ENCODE results near the gene NCAPH2. TPM values are rescaled to one million over a fixed set of nuclear protein-coding genes. Genes with fewer than 3 reads are reported as not detected.

NCAPH2 gene
- total and polyA plus RNA-seq, 3 donors from 2014 or later: 67.4 to 89.2 (median 88.5) TPM

DNA sequence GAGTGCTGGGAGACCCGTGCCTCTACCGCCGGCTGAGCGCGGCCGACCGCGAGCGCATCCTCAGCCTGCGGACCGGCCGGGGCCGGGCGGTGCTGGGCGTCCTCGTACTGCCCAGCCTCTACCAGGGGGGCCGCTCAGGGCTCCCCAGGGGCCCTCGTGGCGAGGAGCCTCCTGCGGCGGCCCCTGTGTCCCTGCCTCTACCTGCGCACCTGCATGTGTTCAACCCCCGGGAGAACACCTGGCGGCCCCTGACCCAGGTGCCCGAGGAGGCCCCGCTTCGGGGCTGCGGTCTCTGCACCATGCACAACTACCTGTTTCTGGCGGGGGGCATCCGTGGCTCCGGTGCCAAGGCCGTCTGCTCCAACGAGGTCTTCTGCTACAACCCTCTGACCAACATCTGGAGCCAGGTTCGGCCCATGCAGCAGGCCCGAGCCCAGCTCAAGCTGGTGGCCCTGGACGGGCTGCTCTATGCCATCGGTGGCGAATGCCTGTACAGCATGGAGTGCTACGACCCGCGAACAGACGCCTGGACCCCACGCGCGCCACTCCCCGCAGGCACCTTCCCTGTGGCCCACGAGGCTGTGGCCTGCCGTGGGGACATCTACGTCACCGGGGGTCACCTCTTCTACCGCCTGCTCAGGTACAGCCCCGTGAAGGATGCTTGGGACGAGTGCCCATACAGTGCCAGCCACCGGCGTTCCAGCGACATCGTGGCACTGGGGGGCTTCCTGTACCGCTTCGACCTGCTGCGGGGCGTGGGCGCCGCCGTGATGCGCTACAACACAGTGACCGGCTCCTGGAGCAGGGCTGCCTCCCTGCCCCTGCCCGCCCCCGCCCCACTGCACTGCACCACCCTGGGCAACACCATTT is 41.1 kb downstream of the NCAPH2 start:
- H3K4me1 ChIP-seq: peaks cover 11% of the 10 kb centered on the region
- no peak for DNase-seq
- no peaks in the 10 kb centered on the region for H3K9me3 ChIP-seq
- no peaks in the 10 kb centered on the region for H3K36me3 ChIP-seq (ENCODE audit: low read depth, missing control alignments)
- WGBS, 2 donors: 65 to 84% methylated on average over 35 to 45 of the region's 68 CpGs
- no peak overlapping the region for H3K27ac ChIP-seq
- H3K27me3 ChIP-seq: no peaks in the 10 kb centered on the region
- H3K4me3 ChIP-seq: peak overlapping the region in 1 of 2 donors; percentile 24
- no peak for TF ChIP-seq POLR2A (IDR thresholded peaks at IDR 0.05)
- TF ChIP-seq, protein P1, sequence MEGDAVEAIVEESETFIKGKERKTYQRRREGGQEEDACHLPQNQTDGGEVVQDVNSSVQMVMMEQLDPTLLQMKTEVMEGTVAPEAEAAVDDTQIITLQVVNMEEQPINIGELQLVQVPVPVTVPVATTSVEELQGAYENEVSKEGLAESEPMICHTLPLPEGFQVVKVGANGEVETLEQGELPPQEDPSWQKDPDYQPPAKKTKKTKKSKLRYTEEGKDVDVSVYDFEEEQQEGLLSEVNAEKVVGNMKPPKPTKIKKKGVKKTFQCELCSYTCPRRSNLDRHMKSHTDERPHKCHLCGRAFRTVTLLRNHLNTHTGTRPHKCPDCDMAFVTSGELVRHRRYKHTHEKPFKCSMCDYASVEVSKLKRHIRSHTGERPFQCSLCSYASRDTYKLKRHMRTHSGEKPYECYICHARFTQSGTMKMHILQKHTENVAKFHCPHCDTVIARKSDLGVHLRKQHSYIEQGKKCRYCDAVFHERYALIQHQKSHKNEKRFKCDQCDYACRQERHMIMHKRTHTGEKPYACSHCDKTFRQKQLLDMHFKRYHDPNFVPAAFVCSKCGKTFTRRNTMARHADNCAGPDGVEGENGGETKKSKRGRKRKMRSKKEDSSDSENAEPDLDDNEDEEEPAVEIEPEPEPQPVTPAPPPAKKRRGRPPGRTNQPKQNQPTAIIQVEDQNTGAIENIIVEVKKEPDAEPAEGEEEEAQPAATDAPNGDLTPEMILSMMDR (IDR thresholded peaks at IDR 0.05): no peak
- intact Hi-C loops (cut with DNase I; ENCODE audit: low total_unique reads): no loop called here

DNA sequence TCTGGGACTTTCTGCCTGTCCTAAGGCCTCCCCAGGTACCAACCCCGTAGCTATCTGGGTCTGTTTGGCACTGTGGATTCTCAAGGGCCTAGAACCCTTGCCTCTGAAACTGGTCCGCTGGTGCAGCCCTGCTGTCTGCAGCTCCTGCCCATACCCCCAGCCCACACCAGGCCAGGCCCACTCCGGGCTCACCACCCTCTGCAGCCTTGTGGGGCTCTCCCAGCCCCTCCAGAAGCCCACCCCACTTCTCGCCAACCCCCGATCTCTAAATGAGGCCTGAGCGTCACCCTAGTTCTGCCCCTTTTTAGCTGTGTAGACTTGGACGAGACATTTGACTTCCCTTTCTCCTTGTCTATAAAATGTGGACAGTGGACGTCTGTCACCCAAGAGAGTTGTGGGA is 42.4 kb downstream of the NCAPH2 start:
- no peaks in the 10 kb centered on the region for H3K9me3 ChIP-seq
- H3K36me3 ChIP-seq (ENCODE audit: low read depth, missing control alignments): no peaks in the 10 kb centered on the region
- H3K4me1 ChIP-seq: peaks cover 11% of the 10 kb centered on the region
- 86 to 92% methylated on average over 8 of the region's 8 CpGs for WGBS, 2 donors
- no peak overlapping the region for H3K4me3 ChIP-seq
- no peak for DNase-seq
- intact Hi-C loops (cut with DNase I; ENCODE audit: low total_unique reads): no loop called here
- H3K27ac ChIP-seq: no peak overlapping the region
- H3K27me3 ChIP-seq: no peaks in the 10 kb centered on the region
- no peak for TF ChIP-seq POLR2A (IDR thresholded peaks at IDR 0.05)
- TF ChIP-seq, protein P1 (IDR thresholded peaks at IDR 0.05): no peak

DNA sequence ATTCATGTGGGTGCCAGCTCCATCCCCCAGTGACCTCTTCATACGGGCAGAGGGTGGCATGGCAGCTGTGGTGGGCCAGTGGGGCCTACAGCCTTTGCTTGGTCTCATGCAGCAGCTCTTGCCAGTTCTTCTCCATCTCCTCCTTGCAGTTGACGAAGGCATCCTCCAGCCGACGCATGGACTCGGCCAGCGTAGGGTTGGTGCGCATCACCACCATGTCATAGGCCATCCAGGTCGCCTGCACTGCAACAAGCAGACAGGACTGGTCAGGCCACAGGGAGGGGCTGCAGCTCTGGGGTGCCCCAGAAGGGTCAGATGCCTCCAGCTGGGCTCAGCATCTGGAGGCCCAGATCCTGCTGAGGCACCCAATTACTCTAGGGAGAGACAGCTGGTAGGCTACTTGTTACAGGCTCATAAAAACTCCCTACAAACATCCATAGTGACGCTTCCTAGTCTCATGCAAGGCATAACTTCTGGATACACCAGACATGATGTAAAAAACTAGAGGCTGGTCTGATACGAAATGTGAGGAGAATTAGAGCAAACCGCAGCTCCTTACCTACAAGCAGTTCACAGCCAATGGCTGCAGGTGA is 43.2 kb downstream of the NCAPH2 start:
- intact Hi-C loops (cut with DNase I; ENCODE audit: low total_unique reads): no loop called here
- 92% methylated on average over 10 to 11 of the region's 11 CpGs for WGBS, 2 donors
- DNase-seq: no peak
- peaks cover 11% of the 10 kb centered on the region for H3K4me1 ChIP-seq
- H3K27me3 ChIP-seq: no peaks in the 10 kb centered on the region
- no peak for TF ChIP-seq POLR2A (IDR thresholded peaks at IDR 0.05)
- TF ChIP-seq, protein P1 (IDR thresholded peaks at IDR 0.05): no peak
- H3K4me3 ChIP-seq: no peak overlapping the region
- H3K9me3 ChIP-seq: no peaks in the 10 kb centered on the region
- no peaks in the 10 kb centered on the region for H3K36me3 ChIP-seq (ENCODE audit: low read depth, missing control alignments)
- no peak overlapping the region for H3K27ac ChIP-seq

DNA sequence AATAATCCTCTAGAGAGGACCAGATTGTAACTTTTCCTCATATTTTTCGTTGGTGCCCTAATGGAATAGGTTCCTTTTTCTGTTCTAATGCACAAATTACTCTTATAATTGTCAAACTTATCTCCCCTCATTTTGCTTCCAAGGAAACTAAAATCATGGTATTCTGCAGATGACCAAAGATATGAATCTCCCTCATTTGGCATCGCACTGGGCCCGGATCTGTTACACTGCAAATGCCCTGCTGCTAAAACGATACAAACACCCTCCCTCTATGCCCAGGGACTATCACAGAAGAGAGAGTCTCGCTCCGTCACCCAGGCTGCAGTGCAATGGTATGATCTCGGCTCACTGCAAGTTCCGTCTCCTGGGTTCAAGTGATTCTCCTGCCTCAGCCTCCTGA is 45.3 kb downstream of the NCAPH2 start:
- WGBS, 2 donors: 79% methylated on average over 8 of the region's 8 CpGs
- intact Hi-C loops (cut with DNase I; ENCODE audit: low total_unique reads): no loop called here
- TF ChIP-seq, protein P1 (IDR thresholded peaks at IDR 0.05): no peak
- TF ChIP-seq POLR2A (IDR thresholded peaks at IDR 0.05): no peak

More for the DNA sequence above, 45.3 kb downstream of the NCAPH2 start:
- H3K4me1 ChIP-seq: peaks cover 3% of the 10 kb centered on the region
- H3K9me3 ChIP-seq: no peaks in the 10 kb centered on the region
- H3K4me3 ChIP-seq: no peak overlapping the region
- H3K36me3 ChIP-seq (ENCODE audit: low read depth, missing control alignments): no peaks in the 10 kb centered on the region
- H3K27me3 ChIP-seq: no peaks in the 10 kb centered on the region
- no peak overlapping the region for H3K27ac ChIP-seq
- no peak for DNase-seq
